Stimulated activated naive CD8-positive, alpha-beta T cell treated with anti-CD3 and anti-CD28 coated beads, Interleukin-15, Interleukin-2, amounts not matched to agents 100 U/mL and 50 U/mL, for 24 hours (primary cell): ENCODE measurements around the gene C2orf92.

Experiments
- ATAC-seq: fragments of 150-1000 bp; cut with Tn5 transposase; one replicate; pipeline ENCODE4 v1.10.0; 2021
- DNase-seq: peaks from one replicate; pipeline ENCODE4 v3.0.0; 2021

Gene C2orf92

GRCh38 chr2:97730245-97730644, 60.7 kb downstream of the C2orf92 start:
- no peak for ATAC-seq

DNA sequence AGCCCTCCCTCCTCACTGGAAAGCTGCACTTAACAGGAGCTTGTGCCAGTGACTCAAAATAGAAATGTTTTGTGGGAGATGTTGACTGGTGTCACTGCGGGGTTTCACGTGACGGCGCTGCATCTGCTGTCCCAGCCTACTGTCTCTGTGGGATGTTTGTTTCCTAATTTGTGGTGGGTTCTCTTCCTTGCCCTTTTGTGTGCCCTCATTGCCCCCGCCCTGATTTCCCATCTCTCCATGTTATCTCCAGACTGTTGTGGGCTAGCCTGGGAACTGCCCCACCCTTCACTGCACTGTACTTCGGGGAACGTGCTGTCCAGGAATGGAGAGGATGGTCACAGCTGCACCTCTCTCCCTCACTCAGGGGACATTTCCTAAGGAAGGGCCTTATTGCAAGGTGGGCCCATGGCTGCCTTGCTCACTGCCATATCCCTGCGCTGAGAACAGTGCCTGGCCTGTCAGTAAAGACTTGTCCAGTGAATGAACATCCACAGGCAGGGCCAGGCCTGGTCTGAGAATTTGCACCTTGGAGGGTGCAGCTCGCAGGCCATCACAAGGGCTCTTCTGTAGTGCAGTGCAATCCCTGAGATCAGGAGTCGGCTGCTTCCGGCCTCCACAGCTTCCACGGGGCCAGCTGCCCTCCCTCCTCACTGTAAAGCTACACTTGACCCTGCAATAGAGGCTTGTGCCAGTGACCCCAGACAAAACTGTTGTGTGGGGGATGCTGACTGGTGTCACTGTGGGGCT, 61.9 kb downstream of the C2orf92 start:
- DNase-seq: no peak
- no peak for ATAC-seq

More at GRCh38 chr2:97730245-97730644, 60.7 kb downstream of the C2orf92 start:
- no peak for DNase-seq

DNA sequence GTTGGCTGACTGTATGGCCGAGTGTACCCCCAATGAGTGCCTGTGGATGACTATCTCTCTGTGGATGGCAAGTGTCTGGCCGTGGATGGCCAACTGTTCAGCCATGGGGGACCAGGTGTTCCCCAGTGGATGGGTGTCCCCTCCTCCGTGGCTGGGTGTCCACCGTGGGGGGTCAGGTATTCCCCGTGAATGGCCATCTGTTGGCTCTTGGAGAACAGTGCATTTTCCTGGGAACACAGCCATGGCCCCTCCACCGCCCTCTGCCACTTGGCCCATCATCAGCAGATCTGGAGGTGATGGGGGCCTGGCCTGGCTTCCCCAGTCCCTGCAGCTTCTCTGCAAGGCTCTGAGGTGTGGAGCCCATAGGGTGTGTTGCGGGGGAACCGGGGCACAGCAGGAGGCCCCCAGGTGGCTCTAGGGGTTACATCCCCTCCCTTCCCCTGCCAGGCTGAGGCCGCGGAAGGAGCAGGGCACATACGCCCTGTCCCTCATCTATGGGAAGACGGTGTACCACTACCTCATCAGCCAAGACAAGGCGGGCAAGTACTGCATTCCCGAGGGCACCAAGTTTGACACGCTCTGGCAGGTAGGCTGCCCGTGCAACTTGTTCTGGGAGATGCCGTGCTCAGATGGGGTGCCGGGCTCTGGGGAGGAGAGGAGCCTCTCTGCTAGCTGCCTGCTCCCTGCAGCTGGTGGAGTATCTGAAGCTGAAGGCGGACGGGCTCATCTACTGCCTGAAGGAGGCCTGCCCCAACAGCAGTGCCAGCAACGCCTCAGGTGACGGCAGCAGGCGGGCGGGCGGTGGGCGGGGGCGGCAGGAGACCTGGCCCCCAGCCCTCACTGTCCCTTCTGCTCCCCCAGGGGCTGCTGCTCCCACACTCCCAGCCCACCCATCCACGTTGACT, 63.2 kb downstream of the C2orf92 start:
- DNase-seq: no peak
- no peak for ATAC-seq

- ATAC-seq (no peak), DNase-seq (no peak)
These were observed 64.0 kb downstream of the C2orf92 start for GRCh38 chr2:97733341-97734035.

GRCh38 chr2:97734061-97735051, 64.8 kb downstream of the C2orf92 start:
- ATAC-seq (no peak), DNase-seq (no peak)

GRCh38 chr2:97735161-97735561, 65.6 kb downstream of the C2orf92 start:
- DNase-seq (no peak), ATAC-seq (no peak)

GRCh38 chr2:97736185-97736584, 66.7 kb downstream of the C2orf92 start:
- ATAC-seq (no peak), DNase-seq (no peak)

DNA sequence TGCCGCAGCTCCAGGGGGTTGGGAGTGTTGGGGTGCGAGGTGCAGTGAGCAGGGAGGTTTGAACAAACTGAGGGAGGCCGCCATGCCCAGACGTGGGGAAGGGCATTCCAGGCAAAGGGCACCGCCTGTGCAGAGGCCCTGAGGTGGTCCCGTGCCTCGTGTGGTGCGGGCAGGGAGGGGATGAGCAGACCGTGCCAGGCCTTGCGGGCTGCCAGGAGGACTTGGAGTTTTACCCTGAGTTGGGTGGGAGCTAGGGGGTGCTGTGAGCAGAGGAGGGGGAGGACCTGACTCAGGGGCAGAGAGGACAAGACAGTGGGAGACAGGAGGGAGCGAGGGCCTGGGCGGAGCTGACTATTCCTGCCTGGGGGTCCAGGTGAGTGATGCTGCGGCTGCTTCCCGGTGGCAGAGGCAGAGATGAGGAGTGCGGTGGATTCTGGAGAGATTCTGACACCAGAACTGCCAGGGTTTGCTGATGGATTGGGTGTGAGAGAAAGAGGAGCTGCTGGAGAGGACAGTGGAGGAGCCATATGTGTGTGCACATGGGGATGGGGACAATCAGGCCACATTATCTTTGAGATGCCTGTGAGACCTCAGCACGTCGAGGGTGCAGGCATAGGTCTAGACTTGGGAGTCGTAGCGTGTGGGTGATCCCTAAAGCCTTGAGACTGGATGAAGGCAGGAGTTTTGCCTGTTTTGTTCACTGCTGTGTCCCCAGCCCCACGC, 67.3 kb downstream of the C2orf92 start:
- no peak for DNase-seq
- no peak for ATAC-seq

DNA sequence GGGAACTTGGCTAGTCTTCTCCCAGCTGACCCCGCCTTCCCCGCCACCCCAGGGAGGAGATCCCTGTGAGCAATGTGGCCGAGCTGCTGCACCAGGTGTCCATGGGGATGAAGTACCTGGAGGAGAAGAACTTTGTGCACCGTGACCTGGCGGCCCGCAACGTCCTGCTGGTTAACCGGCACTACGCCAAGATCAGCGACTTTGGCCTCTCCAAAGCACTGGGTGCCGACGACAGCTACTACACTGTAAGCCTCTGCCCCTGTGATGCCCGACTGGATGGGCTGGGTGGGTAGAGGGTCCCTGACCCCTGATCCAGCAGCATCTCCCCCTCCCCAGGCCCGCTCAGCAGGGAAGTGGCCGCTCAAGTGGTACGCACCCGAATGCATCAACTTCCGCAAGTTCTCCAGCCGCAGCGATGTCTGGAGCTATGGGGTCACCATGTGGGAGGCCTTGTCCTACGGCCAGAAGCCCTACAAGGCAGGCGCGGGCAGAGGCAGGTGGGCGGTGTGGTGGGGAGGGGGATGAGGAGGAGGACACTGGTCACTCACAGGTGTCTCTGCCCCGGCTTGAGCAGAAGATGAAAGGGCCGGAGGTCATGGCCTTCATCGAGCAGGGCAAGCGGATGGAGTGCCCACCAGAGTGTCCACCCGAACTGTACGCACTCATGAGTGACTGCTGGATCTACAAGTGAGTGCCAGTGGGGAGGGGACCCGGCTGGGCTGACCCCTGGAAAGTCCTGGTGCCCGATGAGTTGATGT, 68.1 kb downstream of the C2orf92 start:
- DNase-seq: no peak
- no peak for ATAC-seq

DNA sequence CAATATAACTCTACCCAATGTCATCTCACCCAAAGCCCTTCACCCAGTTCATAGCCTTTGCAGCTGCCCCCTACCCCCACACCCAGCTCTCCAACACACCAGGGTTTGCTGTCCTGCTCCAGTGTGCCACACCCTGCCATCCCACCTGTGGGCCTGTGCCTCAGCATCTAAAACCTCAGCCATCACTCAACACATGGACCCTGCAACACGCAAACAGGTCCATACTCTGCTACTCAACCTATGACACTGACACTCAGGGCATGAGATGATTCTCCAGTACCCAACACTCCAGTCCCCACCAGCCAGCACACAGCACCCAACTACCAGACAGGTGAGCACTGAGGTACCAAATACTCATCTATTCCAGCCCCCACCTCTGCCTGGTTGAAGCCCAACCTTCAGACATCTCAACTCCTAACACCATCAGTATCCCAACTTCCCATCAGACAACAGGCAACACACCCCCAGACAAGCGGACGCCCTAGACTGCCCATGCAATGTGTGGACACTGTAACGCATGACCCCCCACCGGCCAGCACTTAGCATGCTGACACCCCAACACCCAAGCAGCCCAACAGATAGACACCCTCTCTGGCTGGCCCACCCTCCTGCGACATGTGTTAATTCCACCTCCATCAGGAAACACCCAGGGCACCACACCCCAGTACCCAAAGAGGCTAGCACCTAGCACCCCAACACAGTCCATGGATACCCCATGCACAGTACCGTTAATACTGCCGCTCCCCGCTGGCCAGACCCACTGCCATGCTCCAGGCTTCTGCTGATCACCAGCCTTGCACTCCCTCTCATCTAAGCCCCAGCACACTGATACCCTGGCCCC, 68.9 kb downstream of the C2orf92 start:
- DNase-seq (no peak), ATAC-seq (no peak)

DNA sequence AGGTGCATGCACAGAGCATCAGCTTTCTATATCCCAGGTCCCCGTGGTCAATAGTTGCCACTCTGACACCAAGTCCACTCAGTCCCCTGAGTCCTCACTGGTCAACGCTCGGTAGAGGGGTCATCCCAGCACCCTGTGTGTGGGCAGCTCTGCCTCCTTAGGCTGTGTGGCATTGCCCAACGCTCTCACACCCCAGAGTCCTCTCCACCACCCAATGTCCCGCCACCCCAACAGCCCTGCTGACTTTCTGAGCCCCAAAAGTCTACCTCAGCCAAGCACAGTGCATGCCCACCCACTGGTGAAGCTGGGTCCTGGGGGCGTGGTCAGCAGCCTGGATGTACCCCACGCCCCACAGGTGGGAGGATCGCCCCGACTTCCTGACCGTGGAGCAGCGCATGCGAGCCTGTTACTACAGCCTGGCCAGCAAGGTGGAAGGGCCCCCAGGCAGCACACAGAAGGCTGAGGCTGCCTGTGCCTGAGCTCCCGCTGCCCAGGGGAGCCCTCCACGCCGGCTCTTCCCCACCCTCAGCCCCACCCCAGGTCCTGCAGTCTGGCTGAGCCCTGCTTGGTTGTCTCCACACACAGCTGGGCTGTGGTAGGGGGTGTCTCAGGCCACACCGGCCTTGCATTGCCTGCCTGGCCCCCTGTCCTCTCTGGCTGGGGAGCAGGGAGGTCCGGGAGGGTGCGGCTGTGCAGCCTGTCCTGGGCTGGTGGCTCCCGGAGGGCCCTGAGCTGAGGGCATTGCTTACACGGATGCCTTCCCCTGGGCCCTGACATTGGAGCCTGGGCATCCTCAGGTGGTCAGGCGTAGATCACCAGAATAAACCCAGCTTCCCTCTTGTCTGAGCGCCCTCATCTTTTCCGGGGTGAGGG, 69.7 kb downstream of the C2orf92 start:
- ATAC-seq (no peak), DNase-seq (no peak)

- DNase-seq (no peak), ATAC-seq (no peak)
These were observed 70.4 kb downstream of the C2orf92 start for GRCh38 chr2:97739893-97740245.

DNA sequence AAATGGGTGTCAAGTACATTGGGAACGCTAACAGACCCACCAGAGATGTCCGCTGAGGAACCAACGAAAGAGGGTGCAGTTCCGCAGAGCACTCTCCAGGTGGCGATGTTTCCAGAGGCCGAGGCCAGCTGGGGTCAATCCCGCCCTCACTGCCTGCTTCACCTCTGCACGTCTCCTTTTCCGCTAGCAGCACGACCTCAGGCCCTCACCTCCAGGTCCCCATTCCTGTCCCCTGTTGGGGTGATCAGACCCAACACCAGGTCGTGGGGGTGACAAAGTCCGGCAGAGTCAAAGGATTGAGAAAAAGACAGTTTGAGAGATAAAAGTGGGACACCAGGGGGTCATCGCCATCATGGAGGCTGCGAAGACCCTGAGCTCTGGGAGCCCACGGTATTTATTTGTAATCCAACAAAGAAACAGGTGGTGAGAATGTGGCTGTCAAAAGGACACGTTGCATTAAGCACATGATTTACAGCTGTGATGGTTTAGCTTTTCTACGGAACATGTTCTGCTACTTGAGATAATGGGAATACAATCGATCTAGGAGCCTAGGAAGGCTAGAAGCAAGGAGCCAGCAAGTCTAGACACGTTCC, 71.2 kb downstream of the C2orf92 start:
- ATAC-seq: no peak
- peak; percentile 70 for DNase-seq

DNA sequence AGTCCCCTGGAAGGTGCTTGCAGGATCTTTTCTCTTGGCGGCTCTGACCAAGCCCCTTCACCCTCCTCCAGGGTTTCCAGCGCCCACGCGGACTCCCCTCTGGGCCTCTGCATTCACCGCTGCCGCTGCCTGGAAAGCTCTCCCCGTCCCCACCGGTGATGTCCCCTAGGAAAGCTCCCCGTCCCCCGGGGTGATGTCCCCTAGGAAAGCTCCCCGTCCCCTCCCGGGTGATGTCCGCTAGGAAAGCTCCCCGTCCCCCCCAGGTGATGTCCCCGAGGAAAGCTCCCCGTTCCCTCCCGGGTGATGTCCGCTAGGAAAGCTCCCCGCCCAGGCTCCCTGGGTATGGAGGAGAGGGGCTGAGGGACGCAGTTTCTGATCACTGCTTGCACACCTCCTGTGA, 71.7 kb downstream of the C2orf92 start:
- ATAC-seq: no peak
- DNase-seq: no peak

- DNase-seq: no peak
- ATAC-seq: no peak
These were observed 72.2 kb downstream of the C2orf92 start for GRCh38 chr2:97741686-97742085.

- ATAC-seq: peak; percentile 86
- DNase-seq: peak; percentile 66
These were observed 72.9 kb downstream of the C2orf92 start for GRCh38 chr2:97742381-97742847.

DNA sequence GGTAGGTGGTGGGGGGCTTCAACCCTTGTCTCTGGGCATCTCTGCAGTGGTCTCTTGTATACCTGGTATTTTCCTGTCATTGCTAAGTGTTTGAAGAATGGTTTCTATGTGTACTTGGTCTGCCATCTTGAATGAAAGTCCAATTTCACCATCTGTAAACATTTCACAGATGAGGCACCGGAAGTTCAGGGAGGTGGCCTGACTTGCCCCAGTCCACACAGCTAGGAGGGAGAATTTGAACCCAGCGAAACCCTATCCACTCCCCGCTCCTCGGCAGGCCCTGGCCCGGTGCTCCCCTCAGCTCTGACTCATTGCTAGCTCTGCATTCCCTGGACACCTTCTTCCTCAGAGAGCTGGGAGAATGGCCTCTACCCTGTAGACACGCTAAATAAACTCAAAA, 74.4 kb downstream of the C2orf92 start:
- ATAC-seq (no peak), DNase-seq (no peak)
